Hepatocyte (in vitro differentiated cells): ENCODE results near the gene ABCA13. TPM values are rescaled to one million over a fixed set of nuclear protein-coding genes. Genes with fewer than 3 reads are reported as not detected.
"Not testable (repeated sequence)": the region's sequence is repeated elsewhere in the genome, so short reads cannot be mapped to it uniquely, and the experiment has no call there.

Experiments used
- DNase-seq: peaks from one replicate; pipeline ENCODE4 v3.0.0-alpha.2; 2016; ENCODE audit warnings: low spot score
- H2AFZ ChIP-seq: fragments of 200-600 bp; sonication (generic); 2 replicates; pipeline ENCODE4 v1.6.0; 2016; ENCODE audit warnings: antibody characterized with exemption, mild to moderate bottlenecking
- H3K27ac ChIP-seq: fragments of 200-600 bp; sonication (generic); 2 replicates; pipeline ENCODE4 v1.5.1; 2016; ENCODE audit warnings: mild to moderate bottlenecking
- H3K27me3 ChIP-seq: fragments of 200-600 bp; sonication (generic); 2 replicates; pipeline ENCODE4 v1.6.1; 2016
- H3K36me3 ChIP-seq: fragments of 200-600 bp; sonication (generic); replicated peaks from 2 replicates; pipeline ENCODE4 v1.5.1; 2016; ENCODE audit warnings: low read depth; ENCODE audit not compliant: insufficient read depth
- H3K4me1 ChIP-seq: fragments of 200-600 bp; sonication (generic); 2 replicates; pipeline ENCODE4 v1.5.1; 2016; ENCODE audit warnings: mild to moderate bottlenecking, moderate library complexity; ENCODE audit not compliant: insufficient read depth
- H3K4me2 ChIP-seq: fragments of 200-600 bp; sonication (generic); 2 replicates; pipeline ENCODE4 v1.6.0; 2016
- H3K4me3 ChIP-seq: fragments of 200-600 bp; sonication (generic); 2 replicates; pipeline ENCODE4 v1.5.1; 2016; ENCODE audit warnings: mild to moderate bottlenecking
- H3K79me2 ChIP-seq: fragments of 200-600 bp; sonication (generic); 2 replicates; pipeline ENCODE4 v1.6.0; 2017; ENCODE audit warnings: mild to moderate bottlenecking
- H3K9me2 ChIP-seq: fragments of 200-600 bp; sonication (generic); replicated peaks from 2 replicates; pipeline ENCODE4 v1.6.0; 2017; ENCODE audit warnings: mild to moderate bottlenecking; ENCODE audit not compliant: insufficient read depth
- H3K9me3 ChIP-seq: fragments of 200-600 bp; sonication (generic); 2 replicates; pipeline ENCODE4 v1.5.1; 2016; ENCODE audit warnings: low read depth, mild to moderate bottlenecking
- H4K20me1 ChIP-seq: fragments of 200-600 bp; sonication (generic); 2 replicates; pipeline ENCODE4 v1.6.0; 2016; ENCODE audit warnings: mild to moderate bottlenecking; ENCODE audit not compliant: insufficient read depth, poor library complexity, severe bottlenecking
- CTCF ChIP-seq: fragments of 200-600 bp; sonication (generic); IDR thresholded peaks from 2 replicates; pipeline ENCODE4 v1.5.1; 2016; ENCODE audit warnings: antibody characterized with exemption, mild to moderate bottlenecking; ENCODE audit not compliant: poor library complexity
- EZH2 ChIP-seq: fragments of 200-600 bp; sonication (generic); IDR thresholded peaks from 2 replicates; pipeline ENCODE4 v1.6.1; 2016; ENCODE audit warnings: antibody characterized with exemption, mild to moderate bottlenecking, borderline replicate concordance
- EZH2phosphoT487 ChIP-seq: fragments of 200-600 bp; sonication (generic); IDR thresholded peaks from one replicate; pipeline ENCODE4 v1.6.1; 2018; ENCODE audit warnings: antibody characterized with exemption, mild to moderate bottlenecking, low read depth, moderate library complexity; ENCODE audit not compliant: unreplicated experiment, severe bottlenecking
- WGBS: methylation state at CpG from one replicate; pipeline ENCODE4 v1.1.6; 2016; ENCODE audit warnings: low lambda C conversion rate; ENCODE audit errors: missing lambda C conversion rate; 5-methylcytosine and 5-hydroxymethylcytosine counted together
- polyA plus RNA-seq: library from polyadenylated mRNA; unstranded; fragments of >200 nt; fragmentation: Nextera tagmentation; extraction: Ambion mirVana; gene quantifications from 2 replicates; pipeline ENCODE4 v1.2.1, GENCODE V29; 2016
- total RNA-seq: library from RNA; depleted of rRNA; stranded (reverse); fragments of >200 nt; gene quantifications from 2 replicates; pipeline ENCODE4 v1.2.3, GENCODE V29; 2014

ABCA13 gene
- total and polyA plus RNA-seq, 2 experiments from 2014 or later: 0.57 to 2.0 TPM

- Histone ChIP-seq H3K27ac (no peak overlapping the region), H3K27me3 (no peaks in the 10 kb centered on the region), H3K9me3 (no peaks in the 10 kb centered on the region), H2AFZ (no peak overlapping the region), H3K4me1 (no peaks in the 10 kb centered on the region), H3K4me2 (no peak overlapping the region), H3K36me3 (no peaks in the 10 kb centered on the region), H3K9me2 (no peaks in the 10 kb centered on the region), H3K79me2 (no peaks in the 10 kb centered on the region), H4K20me1 (no peaks in the 10 kb centered on the region), H3K4me3 (no peak overlapping the region)
- TF ChIP-seq EZH2phosphoT487: no peak
- TF ChIP-seq CTCF: no peak
- TF ChIP-seq EZH2: no peak
- 89% methylated on average over 12 of the region's 12 CpGs for WGBS
- no peak for DNase-seq
Observed at GRCh38 chr7:48188776-48189520, 17.7 kb downstream of the ABCA13 start.

DNA sequence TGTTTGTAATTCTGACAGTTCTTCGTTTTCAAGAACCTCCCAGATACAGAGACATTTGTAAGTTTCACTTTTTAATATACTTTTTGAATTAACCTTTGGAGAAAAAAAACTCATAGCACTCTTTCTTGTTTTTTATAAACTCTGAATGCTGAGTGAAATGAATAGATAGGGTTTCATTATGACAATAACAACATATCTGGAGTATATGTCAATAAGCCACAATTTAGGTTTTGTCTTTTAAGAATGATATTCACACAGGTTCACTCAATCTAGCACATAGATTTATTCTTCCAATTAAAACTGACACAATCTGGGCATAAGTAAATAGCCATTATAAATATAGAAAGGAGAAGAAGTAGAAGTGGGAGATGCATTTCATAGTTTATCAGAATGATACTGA lies 21.7 kb downstream of the ABCA13 start:
- no peaks in the 10 kb centered on the region for H3K9me3 ChIP-seq
- no peaks in the 10 kb centered on the region for H3K36me3 ChIP-seq
- TF ChIP-seq EZH2: no peak
- TF ChIP-seq CTCF: no peak
- TF ChIP-seq EZH2phosphoT487: no peak
- no peak overlapping the region for H3K4me2 ChIP-seq
- H3K79me2 ChIP-seq: no peaks in the 10 kb centered on the region
- no peak overlapping the region for H2AFZ ChIP-seq
- no peak for DNase-seq
- no peaks in the 10 kb centered on the region for H3K27me3 ChIP-seq
- no peaks in the 10 kb centered on the region for H4K20me1 ChIP-seq
- H3K9me2 ChIP-seq: no peaks in the 10 kb centered on the region
- 48% methylated on average over 1 of the region's 1 CpG for WGBS
- H3K4me3 ChIP-seq: no peak overlapping the region
- no peak overlapping the region for H3K27ac ChIP-seq
- H3K4me1 ChIP-seq: no peaks in the 10 kb centered on the region

GRCh38 chr7:48193421-48193820 lies 22.2 kb downstream of the ABCA13 start:
- WGBS: 0% methylated on average over 1 of the region's 1 CpG
- Histone ChIP-seq H3K79me2 (no peaks in the 10 kb centered on the region), H3K4me1 (no peaks in the 10 kb centered on the region), H3K27me3 (no peaks in the 10 kb centered on the region), H3K36me3 (no peaks in the 10 kb centered on the region), H3K4me3 (no peak overlapping the region), H3K9me2 (no peaks in the 10 kb centered on the region), H3K9me3 (no peaks in the 10 kb centered on the region), H3K4me2 (no peak overlapping the region), H2AFZ (no peak overlapping the region), H4K20me1 (no peaks in the 10 kb centered on the region), H3K27ac (no peak overlapping the region)
- TF ChIP-seq EZH2phosphoT487: no peak
- no peak for TF ChIP-seq CTCF
- no peak for TF ChIP-seq EZH2
- no peak for DNase-seq

- WGBS: 69% methylated on average over 19 of the region's 19 CpGs
- Histone ChIP-seq H3K27ac (peak overlapping the region; percentile 76), H3K4me2 (peak overlapping the region; percentile 49)
- not testable (repeated sequence) for H3K9me2 ChIP-seq, H3K9me3 ChIP-seq, H2AFZ ChIP-seq, H4K20me1 ChIP-seq, H3K27me3 ChIP-seq, H3K4me1 ChIP-seq, H3K79me2 ChIP-seq, H3K36me3 ChIP-seq, H3K4me3 ChIP-seq
- DNase-seq: peak; percentile 45
Observed at GRCh38 chr7:48200946-48201589, 29.8 kb downstream of the ABCA13 start.

GRCh38 chr7:48202916-48203315 lies 31.7 kb downstream of the ABCA13 start:
- not testable (repeated sequence) for H3K27ac ChIP-seq, H3K4me3 ChIP-seq, H3K36me3 ChIP-seq, DNase-seq, H3K4me2 ChIP-seq, H3K79me2 ChIP-seq, H3K9me3 ChIP-seq, H3K27me3 ChIP-seq, H3K4me1 ChIP-seq, H3K9me2 ChIP-seq, H2AFZ ChIP-seq, H4K20me1 ChIP-seq
- WGBS: 97% methylated on average over 38 of the region's 41 CpGs
